ENCODE results near the gene PUSL1.
"Not testable (repeated sequence)": the region's sequence is repeated elsewhere in the genome, so short reads cannot be mapped to it uniquely, and the experiment has no call there.

PUSL1 gene

GRCh38 chr1:1315435-1315954 lies 7.1 kb downstream of the PUSL1 start:
- H3K27ac ChIP-seq: no peak overlapping the region
- intact Hi-C loops (cut with DNase I; ENCODE audit: low total_unique reads): no loop called here
- H3K27me3 ChIP-seq: no peaks in the 10 kb centered on the region
- H3K4me3 ChIP-seq: no peak overlapping the region
- no peaks in the 10 kb centered on the region for H3K9me3 ChIP-seq
- H3K4me1 ChIP-seq: peaks cover 0 to 24% (median 15%) of the 10 kb centered on the region in 4 donors
- peaks cover 46 to 84% (median 83%) of the 10 kb centered on the region in 3 donors for H3K36me3 ChIP-seq
- TF ChIP-seq CTCF (IDR thresholded peaks at IDR 0.05): no peak
- no peak for DNase-seq

GRCh38 chr1:1316199-1316598 lies 7.8 kb downstream of the PUSL1 start:
- intact Hi-C loops (cut with DNase I; ENCODE audit: low total_unique reads); DNase-seq; H3K27me3 ChIP-seq; H3K4me3 ChIP-seq; H3K27ac ChIP-seq; H3K9me3 ChIP-seq: not testable (repeated sequence)
- H3K36me3 ChIP-seq: peaks cover 40 to 84% (median 79%) of the 10 kb centered on the region in 3 donors
- H3K4me1 ChIP-seq: peaks cover 0 to 31% (median 21%) of the 10 kb centered on the region in 4 donors

- no peak overlapping the region for H3K4me3 ChIP-seq
- no peak for DNase-seq
- H3K27me3 ChIP-seq: no peaks in the 10 kb centered on the region
- peaks cover 34 to 81% (median 66%) of the 10 kb centered on the region in 3 donors for H3K36me3 ChIP-seq
- peaks cover 0 to 43% (median 31%) of the 10 kb centered on the region in 4 donors for H3K4me1 ChIP-seq
- H3K27ac ChIP-seq: peak overlapping the region; percentile 62 to 65
- intact Hi-C loops (cut with DNase I; ENCODE audit: low total_unique reads): no loop called here
- H3K9me3 ChIP-seq: no peaks in the 10 kb centered on the region
- no peak for TF ChIP-seq CTCF (IDR thresholded peaks at IDR 0.05)
These were observed 9.0 kb downstream of the PUSL1 start for GRCh38 chr1:1317420-1317819.

GRCh38 chr1:1318131-1318652 lies 9.8 kb downstream of the PUSL1 start:
- peaks cover 0 to 51% (median 38%) of the 10 kb centered on the region in 4 donors for H3K4me1 ChIP-seq
- DNase-seq: peak; percentile 92 to 94
- H3K4me3 ChIP-seq: no peak overlapping the region
- peak overlapping the region; percentile 62 to 65 for H3K27ac ChIP-seq
- peaks cover 26 to 73% (median 59%) of the 10 kb centered on the region in 3 donors for H3K36me3 ChIP-seq
- intact Hi-C loops (cut with DNase I; ENCODE audit: low total_unique reads): no loop called here
- no peaks in the 10 kb centered on the region for H3K27me3 ChIP-seq
- TF ChIP-seq CTCF (IDR thresholded peaks at IDR 0.05): no peak
- no peaks in the 10 kb centered on the region for H3K9me3 ChIP-seq

- Histone ChIP-seq H3K36me3 (peaks cover 18 to 65% (median 50%) of the 10 kb centered on the region in 3 donors), H3K27me3 (no peaks in the 10 kb centered on the region), H3K4me3 (no peak overlapping the region), H3K27ac (peak overlapping the region; percentile 62 to 65), H3K4me1 (peaks cover 0 to 56% (median 44%) of the 10 kb centered on the region in 4 donors), H3K9me3 (no peaks in the 10 kb centered on the region)
- no peak for TF ChIP-seq CTCF (IDR thresholded peaks at IDR 0.05)
- intact Hi-C loops (cut with DNase I; ENCODE audit: low total_unique reads): no loop called here
- DNase-seq: no peak
These were observed 10.6 kb downstream of the PUSL1 start for GRCh38 chr1:1318777-1319645.

GRCh38 chr1:1319646-1319941 lies 11.2 kb downstream of the PUSL1 start:
- no peak for TF ChIP-seq CTCF (IDR thresholded peaks at IDR 0.05)
- no peak for DNase-seq
- H3K27ac ChIP-seq: peak overlapping the region; percentile 26 to 62
- H3K36me3 ChIP-seq: peaks cover 15 to 59% (median 45%) of the 10 kb centered on the region in 3 donors
- intact Hi-C loops (cut with DNase I; ENCODE audit: low total_unique reads): no loop called here
- H3K9me3 ChIP-seq: no peaks in the 10 kb centered on the region
- H3K27me3 ChIP-seq: no peaks in the 10 kb centered on the region
- peaks cover 0 to 56% (median 45%) of the 10 kb centered on the region in 4 donors for H3K4me1 ChIP-seq
- no peak overlapping the region for H3K4me3 ChIP-seq

Data from tibial artery (tissue), 4 donors.